NCI-H446 treated with DMSO at 0.1 percent for 48 hours (cell line): ENCODE measurements around the gene SRC.
"Not testable (repeated sequence)": the region's sequence is repeated elsewhere in the genome, so short reads cannot be mapped to it uniquely, and the experiment has no call there.

Source experiments
- DNase-seq: peaks from one replicate; lab custom pipeline; 2025; lab: John Stamatoyannopoulos, UW

SRC gene

GRCh38 chr20:37336369-37337207 is 9.4 kb upstream of the SRC start:
- DNase-seq, result no peak

- no peak for DNase-seq
Observed at GRCh38 chr20:37337208-37337991, 8.5 kb upstream of the SRC start.

GRCh38 chr20:37338380-37338779 is 7.6 kb upstream of the SRC start:
- DNase-seq, result not testable (repeated sequence)

- no peak for DNase-seq
Observed at GRCh38 chr20:37339208-37339607, 6.7 kb upstream of the SRC start.

GRCh38 chr20:37339764-37340109 is 6.2 kb upstream of the SRC start:
- not testable (repeated sequence) for DNase-seq

- DNase-seq, result no peak
Observed at GRCh38 chr20:37340998-37341397, 4.9 kb upstream of the SRC start.

- DNase-seq, result no peak
Observed at GRCh38 chr20:37341632-37342031, 4.3 kb upstream of the SRC start.

- DNase-seq, result no peak
Observed at GRCh38 chr20:37342231-37343177, 3.4 kb upstream of the SRC start.

GRCh38 chr20:37343212-37343993 is 2.5 kb upstream of the SRC start:
- no peak for DNase-seq

- no peak for DNase-seq
Observed at GRCh38 chr20:37343994-37344355, 2.0 kb upstream of the SRC start.

- DNase-seq, result no peak
Observed at GRCh38 chr20:37344506-37345338, 1.2 kb upstream of the SRC start.

GRCh38 chr20:37346236-37346534 is 245 bp downstream of the SRC start:
- no peak for DNase-seq

- DNase-seq, result no peak
Observed at GRCh38 chr20:37346535-37347346, 801 bp downstream of the SRC start.

GRCh38 chr20:37347347-37347823 is 1.4 kb downstream of the SRC start:
- no peak for DNase-seq

- no peak for DNase-seq
Observed at GRCh38 chr20:37347891-37348791, 2.2 kb downstream of the SRC start.

- DNase-seq, result no peak
Observed at GRCh38 chr20:37348792-37349516, 3.0 kb downstream of the SRC start.

- no peak for DNase-seq
Observed at GRCh38 chr20:37349517-37350491, 3.9 kb downstream of the SRC start.
